ENCODE data around the gene PIEZO1.
A peak's percentile ranks its signal among the peaks of the same experiment; 100 is the strongest.
"Not testable (repeated sequence)": the region's sequence is repeated elsewhere in the genome, so short reads cannot be mapped to it uniquely, and the experiment has no call there.

Gene PIEZO1

DNA sequence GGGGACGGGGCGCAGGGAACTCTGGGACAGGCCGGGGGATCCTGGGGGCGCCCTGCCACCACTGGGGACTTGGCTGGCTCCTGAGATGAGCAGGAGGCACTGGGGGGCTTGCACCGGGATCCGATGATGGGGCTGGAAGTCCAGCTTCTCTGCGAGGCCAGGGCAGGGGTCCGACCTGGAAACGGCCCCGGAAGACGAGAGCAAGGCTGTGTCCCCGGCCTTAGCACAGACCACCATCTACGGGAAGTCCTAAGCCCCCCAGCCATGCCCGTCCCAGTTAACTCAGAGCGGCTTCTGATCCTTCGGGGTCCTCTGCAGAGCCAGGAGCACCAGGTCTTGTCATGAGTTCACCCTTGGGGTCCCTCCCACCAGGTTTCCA, 19.1 kb upstream of the PIEZO1 start:
- no peak for DNase-seq

- peak; percentile 46 to 66 for DNase-seq
Measured at GRCh38 chr16:88803264-88803987, 18.4 kb upstream of the PIEZO1 start, which contains the start of gene CDT1. Gene CDT1, plus strand, starts transcription at chr16:88803789. Its CDS starts 43 bp downstream, at chr16:88803832.

DNA sequence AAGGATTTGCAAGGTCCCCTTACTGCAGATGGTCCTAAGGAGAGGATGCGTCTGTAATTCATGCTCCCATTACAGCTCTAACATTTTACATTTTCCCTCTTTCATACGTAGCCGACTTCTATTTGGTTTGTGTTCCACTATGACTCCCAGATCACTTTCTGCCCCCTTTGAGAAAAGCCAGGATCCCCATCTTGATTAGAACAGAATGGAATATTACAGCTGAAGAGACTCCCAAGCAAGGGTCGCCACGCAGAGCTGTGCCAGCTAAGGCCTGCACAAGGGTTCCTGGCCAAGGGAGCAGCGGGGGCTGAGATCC, 15.2 kb upstream of the PIEZO1 start:
- DNase-seq, result no peak

- DNase-seq, result no peak
Measured at GRCh38 chr16:88799569-88800276, 14.7 kb upstream of the PIEZO1 start.

- DNase-seq, result no peak
Measured at GRCh38 chr16:88798772-88799455, 13.9 kb upstream of the PIEZO1 start.

DNA sequence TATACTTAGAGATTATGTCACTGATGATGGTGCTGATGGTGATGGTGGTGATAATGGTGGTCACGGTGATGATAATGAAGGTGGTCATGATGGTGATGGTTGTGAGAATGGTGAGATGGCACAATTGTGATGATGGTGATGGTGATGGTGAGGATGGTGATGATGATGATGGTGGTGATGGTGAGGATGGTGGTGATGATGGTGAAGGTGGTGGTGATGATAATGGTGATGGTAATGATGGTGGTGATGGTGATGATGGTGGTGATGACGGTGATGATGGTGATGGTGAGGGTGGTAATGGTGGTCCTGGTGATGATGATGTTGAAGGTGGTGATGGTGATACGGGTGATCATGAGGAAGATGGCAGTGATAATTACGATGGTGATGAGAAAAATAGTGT, 13.1 kb upstream of the PIEZO1 start:
- DNase-seq, result no peak

DNA sequence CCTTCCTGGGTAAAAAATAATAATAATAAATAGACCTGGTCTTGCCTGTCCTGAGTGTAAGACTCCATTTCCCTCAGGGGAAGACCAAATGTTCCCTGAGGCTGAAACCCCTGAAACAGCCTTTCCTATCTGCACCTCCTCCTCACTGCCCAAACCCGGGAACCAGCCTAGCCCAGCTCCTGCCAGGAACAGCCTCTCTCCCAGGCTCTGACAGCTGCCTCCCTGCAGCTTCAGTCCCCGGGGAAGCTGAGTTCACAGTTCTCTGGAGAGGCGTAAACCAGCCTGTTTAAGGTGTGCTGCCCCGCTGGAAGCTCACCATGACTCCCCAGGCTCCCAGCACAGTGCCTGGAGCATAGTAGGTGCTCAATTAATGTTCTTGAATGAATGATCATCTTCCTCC, 11.3 kb upstream of the PIEZO1 start:
- DNase-seq, result no peak

GRCh38 chr16:88793251-88793954, 8.4 kb upstream of the PIEZO1 start:
- DNase-seq, result no peak

- no peak for DNase-seq
Measured at GRCh38 chr16:88792668-88793250, 7.7 kb upstream of the PIEZO1 start.

DNA sequence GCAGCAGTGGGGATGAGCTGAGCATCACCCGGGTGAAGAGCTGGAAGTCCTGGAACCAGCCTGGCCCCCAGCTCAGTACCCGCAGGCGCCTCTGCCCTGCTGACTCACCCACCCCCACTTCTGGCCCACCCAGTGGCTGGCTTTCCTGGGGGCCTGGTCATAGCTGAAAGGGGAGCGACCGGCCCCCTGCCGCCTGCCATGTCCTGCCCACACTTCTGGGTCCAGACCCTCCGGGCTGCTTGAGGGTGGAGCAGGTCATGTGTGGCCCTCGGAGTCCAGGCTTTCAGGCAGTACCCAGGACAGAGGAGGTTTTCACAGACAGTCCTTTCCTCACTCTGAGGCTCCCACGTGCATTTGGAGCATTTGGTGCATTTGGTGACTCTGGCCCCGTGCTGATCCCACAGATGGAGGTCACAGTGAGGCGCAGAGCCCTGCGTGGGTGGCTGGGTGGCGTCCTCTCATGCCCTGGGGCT, 7.1 kb upstream of the PIEZO1 start:
- no peak for DNase-seq

GRCh38 chr16:88790312-88791211, 5.5 kb upstream of the PIEZO1 start:
- DNase-seq, result no peak

DNA sequence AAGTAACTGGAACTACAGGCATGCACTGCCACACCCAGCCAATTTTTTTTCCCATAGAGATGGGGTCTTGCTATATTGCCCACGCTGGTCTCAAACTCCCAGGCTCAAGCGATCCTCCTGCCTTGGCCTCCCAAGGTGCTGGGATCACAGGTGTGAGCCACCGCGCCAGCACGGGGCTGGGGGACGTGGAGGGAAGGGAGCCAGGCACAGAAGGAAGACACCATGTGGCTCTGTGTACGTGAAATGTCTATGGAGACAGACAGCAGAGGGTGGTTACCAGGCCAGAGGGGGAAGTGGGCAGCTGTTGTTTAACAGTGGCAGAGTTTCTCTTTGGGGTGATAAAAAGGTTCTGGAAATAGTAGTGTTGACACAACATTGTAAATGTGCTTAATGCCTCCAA, 4.6 kb upstream of the PIEZO1 start:
- no peak for DNase-seq

DNA sequence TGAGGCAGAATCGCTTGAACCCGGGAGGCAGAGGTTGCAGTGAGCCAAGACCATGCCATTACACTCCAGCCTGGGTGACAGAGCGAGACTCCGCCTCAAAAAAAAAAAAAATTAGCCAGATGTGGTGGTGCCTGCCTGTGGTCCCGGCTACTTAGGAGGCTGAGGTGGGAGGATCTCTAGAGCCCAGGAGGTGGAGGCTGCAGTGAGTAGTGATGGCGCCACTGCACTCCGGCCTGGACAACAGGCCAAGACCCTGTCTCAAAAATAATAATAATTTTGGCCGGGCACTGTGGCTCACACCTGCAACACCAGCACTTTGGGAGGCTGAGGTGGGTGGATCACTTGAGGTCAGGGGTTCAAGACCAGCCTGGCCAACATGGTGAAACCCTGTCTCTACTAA, 3.7 kb upstream of the PIEZO1 start:
- DNase-seq, result not testable (repeated sequence)

- no peak for DNase-seq
Measured at GRCh38 chr16:88787579-88788314, 2.7 kb upstream of the PIEZO1 start.

DNA sequence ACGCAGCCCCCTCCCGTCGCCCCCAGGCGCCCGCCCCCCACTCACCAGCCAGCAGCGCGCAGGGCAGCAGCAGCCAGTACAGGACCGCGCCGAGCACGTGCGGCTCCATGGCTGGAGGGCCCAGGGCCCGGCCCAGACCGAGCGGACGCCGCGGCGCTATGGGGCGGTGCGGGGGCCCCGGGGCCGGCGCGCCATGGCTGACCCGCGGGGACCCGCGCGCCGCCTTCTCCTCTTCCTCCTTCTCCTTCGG, 239 bp downstream of the PIEZO1 start:
- no peak for DNase-seq

- DNase-seq, result peak in 1 of 2 donors; percentile 30
Measured at GRCh38 chr16:88784074-88784855, 755 bp downstream of the PIEZO1 start.

DNA sequence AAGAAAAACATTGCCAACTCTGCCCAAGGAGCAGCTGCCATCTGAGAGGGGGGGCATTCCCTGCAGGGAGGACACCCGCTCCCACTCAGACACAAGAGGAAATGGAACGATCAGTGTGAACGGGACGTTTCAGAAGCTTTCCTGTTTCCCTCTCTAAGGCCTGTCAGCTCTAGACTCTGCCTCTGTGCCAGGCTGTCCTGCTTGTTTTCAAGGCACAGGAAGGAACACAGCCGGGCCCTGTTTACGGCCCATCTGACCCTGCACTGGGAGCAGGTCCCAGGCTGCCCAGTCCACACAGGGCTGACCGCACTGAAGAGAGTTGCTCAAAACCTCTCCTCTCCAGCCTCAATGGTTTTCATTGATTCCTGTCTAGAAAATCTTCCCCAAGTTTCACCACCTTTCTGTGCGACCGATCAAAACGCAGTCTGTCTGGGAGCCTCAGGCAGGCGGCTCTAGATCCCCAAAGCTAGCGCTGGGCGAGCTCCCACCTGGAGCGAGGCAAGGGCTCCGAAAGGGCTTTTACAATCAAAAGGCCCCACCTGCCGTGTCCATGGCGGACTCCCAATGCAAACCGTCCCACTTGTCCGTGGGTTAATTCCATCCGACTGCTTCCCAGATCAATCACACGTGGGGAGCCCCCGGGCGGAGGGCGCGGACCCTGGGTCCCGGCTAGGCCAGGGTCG, 1.5 kb downstream of the PIEZO1 start:
- DNase-seq, result peak; percentile 60 to 67

GRCh38 chr16:88782454-88783390, 2.3 kb downstream of the PIEZO1 start:
- no peak for DNase-seq

Measured in hippocampal formation (tissue), 2 donors.